HEK293T (cell line): Measurements from ENCODE around the gene CSNK2A2.

ENCODE experiments used
- BHLHE40 ChIP-seq: fragments of 450-650 bp; IDR thresholded peaks from 2 replicates; pipeline ENCODE4 v1.6.1; 2016; ENCODE audit warnings: mild to moderate bottlenecking, moderate library complexity, borderline replicate concordance
- CTBP1 ChIP-seq: fragments of 450-650 bp; IDR thresholded peaks from 2 replicates; pipeline ENCODE4 v1.6.1; 2016; ENCODE audit warnings: borderline replicate concordance
- FOXA1 ChIP-seq: fragments of 450-650 bp; IDR thresholded peaks from 2 replicates; pipeline ENCODE4 v1.6.1; 2016; ENCODE audit warnings: mild to moderate bottlenecking
- FOXM1 ChIP-seq: fragments of 450-650 bp; IDR thresholded peaks from 2 replicates; pipeline ENCODE4 v1.6.1; 2017; ENCODE audit warnings: mild to moderate bottlenecking, borderline replicate concordance
- L3MBTL2 ChIP-seq: fragments of 450-650 bp; conservative IDR thresholded peaks from 2 replicates; pipeline ENCODE4 v1.6.1; 2016; ENCODE audit warnings: mild to moderate bottlenecking
- LEF1 ChIP-seq: fragments of 450-650 bp; IDR thresholded peaks from 2 replicates; pipeline ENCODE4 v1.6.1; 2017; ENCODE audit warnings: mild to moderate bottlenecking, borderline replicate concordance
- NFRKB ChIP-seq: fragments of 450-650 bp; IDR thresholded peaks from 2 replicates; pipeline ENCODE4 v1.6.1; 2016; ENCODE audit warnings: mild to moderate bottlenecking, moderate library complexity
- PKNOX1 ChIP-seq: fragments of 450-650 bp; IDR thresholded peaks from 2 replicates; pipeline ENCODE4 v1.6.1; 2016
- SP1 ChIP-seq: fragments of 450-650 bp; IDR thresholded peaks from 2 replicates; pipeline ENCODE4 v1.6.1; 2017
- ZNF384 ChIP-seq: fragments of 450-650 bp; IDR thresholded peaks from 2 replicates; pipeline ENCODE4 v1.6.1; 2016

- no peak for TF ChIP-seq LEF1
- no peak for TF ChIP-seq NFRKB
- TF ChIP-seq PKNOX1 = no peak
- TF ChIP-seq L3MBTL2 = no peak
- TF ChIP-seq FOXA1 = no peak
- no peak for TF ChIP-seq ZNF384
- TF ChIP-seq SP1 = no peak
- TF ChIP-seq FOXM1 = no peak
- TF ChIP-seq BHLHE40 = no peak
- no peak for TF ChIP-seq CTBP1
Observed at GRCh38 chr16:58118801-58119508, 79.0 kb downstream of the CSNK2A2 start.
